ENCODE results near the gene DPY19L2. TPM values are rescaled to one million over a fixed set of nuclear protein-coding genes. Genes with fewer than 3 reads are reported as not detected.
"Not testable (repeated sequence)": the region's sequence is repeated elsewhere in the genome, so short reads cannot be mapped to it uniquely, and the experiment has no call there.

DPY19L2 gene
- total RNA-seq, 1 experiment from 2014 or later, result 18.8 TPM

DNA sequence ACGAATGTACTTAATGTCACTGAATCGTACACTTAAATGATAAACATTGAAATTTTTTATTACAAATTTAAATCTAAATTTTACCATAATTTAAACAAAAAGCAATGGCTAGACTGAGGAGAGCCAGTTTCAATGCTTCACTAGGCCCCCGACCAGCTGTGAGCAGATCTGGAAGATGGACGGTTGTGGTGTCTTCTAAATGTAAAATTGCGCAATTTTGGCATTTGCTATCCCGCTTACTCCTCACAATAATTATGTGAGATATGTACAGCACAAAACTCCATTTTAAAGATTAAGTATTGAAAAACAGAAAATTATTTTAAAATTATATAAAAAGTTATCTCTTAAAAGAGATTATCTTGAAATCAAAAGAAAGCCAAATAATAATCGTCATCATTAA, 5.3 kb downstream of the DPY19L2 start:
- not testable (repeated sequence) for DNase-seq (ENCODE audit: low spot score)

DNA sequence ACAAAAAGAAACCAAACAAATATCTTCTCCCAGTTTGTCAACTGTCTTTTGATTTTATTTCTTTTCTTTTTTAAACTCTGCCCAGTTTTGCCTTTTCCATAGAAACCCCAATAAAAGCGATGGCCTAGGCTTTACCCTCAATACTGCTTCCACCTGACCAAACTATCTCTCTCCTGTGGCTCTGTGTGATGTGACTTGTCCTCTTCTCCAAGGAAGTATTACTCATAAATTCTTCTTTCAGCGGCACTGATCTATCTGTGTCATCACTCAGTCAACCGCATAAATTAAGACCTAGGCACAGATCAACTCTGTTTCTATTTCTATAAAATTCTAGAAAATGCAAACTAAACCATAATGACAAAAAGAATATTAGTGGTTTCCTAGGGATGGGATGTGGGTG, 9.8 kb downstream of the DPY19L2 start:
- DNase-seq (ENCODE audit: low spot score), result not testable (repeated sequence)

GRCh38 chr12:63656407-63656806, 11.9 kb downstream of the DPY19L2 start:
- DNase-seq (ENCODE audit: low spot score), result not testable (repeated sequence)

- DNase-seq (ENCODE audit: low spot score), result not testable (repeated sequence)
Measured at GRCh38 chr12:63655543-63656257, 12.6 kb downstream of the DPY19L2 start.

DNA sequence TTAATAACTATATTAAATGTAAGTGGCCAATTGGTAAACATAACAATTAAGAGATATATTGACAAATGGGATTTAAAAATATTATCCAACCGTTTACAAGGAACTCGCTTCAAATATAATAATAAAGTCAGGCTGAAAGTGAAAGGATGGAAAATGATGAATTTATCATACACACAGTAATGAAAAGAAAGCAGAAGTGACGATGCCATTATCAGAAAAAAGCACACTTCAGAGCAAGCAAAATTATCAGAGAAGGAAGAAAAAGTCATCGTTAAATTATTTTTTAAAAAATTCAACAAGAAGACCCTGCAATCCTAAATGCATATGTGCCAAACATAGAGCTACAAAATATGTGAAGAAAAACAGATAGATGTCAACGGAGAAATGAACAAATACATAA, 13.8 kb downstream of the DPY19L2 start:
- DNase-seq (ENCODE audit: low spot score), result not testable (repeated sequence)

- peak; percentile 72 for DNase-seq (ENCODE audit: low spot score)
Measured at GRCh38 chr12:63649517-63649916, 18.8 kb downstream of the DPY19L2 start.

DNA sequence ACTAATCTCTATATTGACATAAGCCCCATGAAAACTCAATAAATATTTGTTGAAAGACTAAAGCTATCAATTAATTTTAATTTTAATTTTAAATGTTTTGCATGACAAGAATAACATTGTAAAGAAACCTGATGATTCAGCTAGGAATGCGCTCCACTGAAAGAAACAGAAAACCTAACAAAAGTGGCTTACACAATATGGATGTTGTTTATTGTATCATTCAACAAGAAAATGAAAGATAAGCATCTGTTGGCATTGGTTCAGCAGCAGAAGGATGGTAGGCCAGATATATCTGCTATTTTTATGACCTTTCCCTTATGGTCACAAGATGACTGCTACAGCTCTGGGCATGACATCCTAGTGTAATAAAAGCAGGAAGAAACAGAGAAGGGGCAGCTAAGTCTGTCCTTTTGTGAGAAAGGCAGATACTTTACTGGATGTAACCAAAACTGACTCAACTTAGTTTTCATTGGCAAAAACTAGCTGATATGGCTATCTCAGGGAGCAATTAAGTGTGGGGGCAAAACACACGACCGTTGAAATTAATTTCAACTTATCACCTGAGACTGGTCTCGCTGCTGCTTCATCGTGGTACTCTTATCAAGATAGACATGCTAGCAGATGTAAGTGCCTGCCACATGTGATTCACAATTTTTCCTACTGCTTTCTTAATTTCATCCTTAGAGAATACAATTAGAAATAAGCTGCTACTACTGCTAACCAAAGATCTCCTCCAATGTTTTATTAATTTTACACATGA, 24.7 kb downstream of the DPY19L2 start:
- peak; percentile 5 for DNase-seq (ENCODE audit: low spot score)

- not testable (repeated sequence) for DNase-seq (ENCODE audit: low spot score)
Measured at GRCh38 chr12:63624258-63624657, 44.0 kb downstream of the DPY19L2 start.

- DNase-seq (ENCODE audit: low spot score), result not testable (repeated sequence)
Measured at GRCh38 chr12:63615544-63615943, 52.7 kb downstream of the DPY19L2 start.

DNA sequence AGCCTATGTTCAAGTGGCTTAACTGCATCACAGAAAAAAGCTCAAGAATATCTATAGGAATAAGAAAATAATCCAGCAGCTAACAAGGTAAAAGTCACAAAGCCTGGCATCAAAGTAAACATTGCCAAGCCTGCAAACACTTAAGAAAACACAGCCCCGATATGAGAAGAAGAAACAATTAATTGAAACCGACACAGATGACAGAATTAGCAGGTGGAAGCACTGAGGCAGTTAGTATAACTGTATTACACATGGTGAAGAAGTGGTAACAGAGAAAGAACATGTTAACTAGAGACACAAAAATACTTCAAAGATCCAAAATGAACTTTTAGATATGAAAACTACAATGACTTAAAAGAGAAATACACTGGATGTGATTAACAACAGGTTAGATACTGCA, 57.0 kb downstream of the DPY19L2 start:
- DNase-seq (ENCODE audit: low spot score), result not testable (repeated sequence)

GRCh38 chr12:63609281-63609680, 59.0 kb downstream of the DPY19L2 start:
- DNase-seq (ENCODE audit: low spot score), result not testable (repeated sequence)

DNA sequence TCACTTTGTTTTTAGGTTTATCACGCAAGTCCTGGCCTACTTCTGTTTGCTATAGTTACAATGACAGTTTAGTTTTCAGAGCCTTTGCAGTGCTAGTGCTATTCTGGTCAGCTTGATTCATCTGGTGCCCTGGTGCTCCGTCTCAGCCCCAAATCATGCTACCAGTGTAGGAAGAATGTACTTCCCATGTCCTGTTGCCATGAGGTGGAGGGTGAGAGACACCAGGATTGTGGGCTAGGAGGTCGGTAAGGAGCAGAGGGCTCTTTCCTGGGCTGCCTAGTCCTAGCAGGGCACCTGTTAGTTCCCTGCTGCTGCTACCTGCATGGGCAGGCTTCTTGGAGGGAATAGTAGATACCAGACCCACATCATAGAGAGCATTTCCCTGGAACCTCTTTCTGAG, 63.3 kb downstream of the DPY19L2 start:
- DNase-seq (ENCODE audit: low spot score), result not testable (repeated sequence)

DNA sequence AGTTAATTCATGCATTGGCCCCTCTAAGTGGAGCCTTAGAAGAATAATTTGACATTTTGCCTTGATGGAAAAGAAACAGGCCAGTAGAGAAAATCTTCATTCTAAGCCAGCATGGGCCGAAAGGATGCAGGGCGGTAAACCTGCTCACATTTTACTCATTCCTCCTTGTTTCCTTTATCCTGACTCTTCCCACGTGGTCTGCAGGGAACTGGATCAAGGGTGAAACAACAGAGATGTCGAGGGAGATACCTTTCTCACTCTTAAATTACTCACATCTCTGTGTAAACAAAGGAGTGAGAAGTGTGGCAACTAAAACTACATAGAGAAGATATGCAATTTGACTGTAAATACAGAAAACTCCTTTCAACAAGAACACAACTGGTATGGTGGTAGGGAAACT, 73.5 kb downstream of the DPY19L2 start:
- peak; percentile 0 for DNase-seq (ENCODE audit: low spot score)

DNA sequence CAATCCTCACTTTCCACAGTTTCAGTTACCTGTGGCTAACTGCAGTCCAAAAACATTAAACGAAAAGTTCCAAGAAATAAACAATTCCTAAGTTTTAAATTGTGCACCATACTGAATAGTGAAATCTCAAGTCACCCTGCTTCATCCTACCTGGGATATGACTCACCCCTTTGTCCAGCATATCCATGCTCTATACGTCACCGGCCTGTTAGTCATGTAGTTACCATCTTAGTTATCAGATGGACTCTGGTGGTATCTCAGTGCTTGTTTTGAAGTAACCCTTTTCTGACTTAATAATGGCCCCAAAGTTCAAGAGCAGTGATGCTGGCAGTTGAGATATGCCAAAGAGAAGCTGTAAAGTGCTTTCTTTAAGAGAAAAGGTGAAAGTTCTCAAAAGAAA, 83.9 kb downstream of the DPY19L2 start:
- DNase-seq (ENCODE audit: low spot score), result peak; percentile 70

- not testable (repeated sequence) for DNase-seq (ENCODE audit: low spot score)
Measured at GRCh38 chr12:63583289-63583688, 85.0 kb downstream of the DPY19L2 start.

GRCh38 chr12:63577631-63578030, 90.7 kb downstream of the DPY19L2 start:
- not testable (repeated sequence) for DNase-seq (ENCODE audit: low spot score)

DNA sequence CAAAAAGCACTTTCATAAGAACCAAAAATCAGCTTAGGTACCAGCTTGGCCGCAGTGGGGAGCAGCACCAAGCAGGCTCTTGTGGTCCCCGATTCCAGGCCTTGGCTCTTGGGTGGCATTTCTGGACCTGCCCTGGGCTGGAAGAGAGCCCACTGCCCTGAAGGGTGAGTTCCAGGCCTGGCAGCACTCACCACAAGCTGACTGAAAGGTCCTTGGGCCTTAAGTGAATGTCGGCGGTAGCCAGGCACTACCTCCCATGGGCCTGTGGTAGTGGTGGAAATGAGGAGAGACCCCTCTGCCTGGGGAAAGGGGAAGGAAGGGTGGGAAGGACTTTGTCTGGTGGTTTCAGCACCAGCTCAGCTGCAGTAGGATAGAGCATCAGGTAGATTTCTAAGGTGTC, 96.3 kb downstream of the DPY19L2 start:
- not testable (repeated sequence) for DNase-seq (ENCODE audit: low spot score)

- DNase-seq (ENCODE audit: low spot score), result not testable (repeated sequence)
Measured at GRCh38 chr12:63558445-63558844, 109.8 kb downstream of the DPY19L2 start.

DNA sequence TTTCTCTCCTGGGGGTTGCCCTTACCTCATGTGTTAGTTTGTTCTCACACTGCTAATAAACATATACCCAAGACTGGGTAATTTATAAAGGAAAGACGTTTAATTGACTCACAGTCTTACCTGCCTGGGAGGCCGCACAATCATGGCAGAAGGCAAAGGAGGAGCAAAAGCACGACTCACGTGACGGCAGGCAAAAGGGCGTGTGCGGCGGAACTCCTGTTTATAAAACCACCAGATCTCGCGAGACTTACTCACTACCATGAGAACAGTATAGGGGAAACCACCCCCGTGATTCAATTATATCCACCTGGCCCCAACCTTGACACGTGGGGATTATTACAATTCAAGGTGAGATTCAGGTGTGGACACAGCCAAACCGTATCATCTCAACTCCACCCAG, 116.9 kb downstream of the DPY19L2 start:
- DNase-seq (ENCODE audit: low spot score), result not testable (repeated sequence)

- DNase-seq (ENCODE audit: low spot score), result not testable (repeated sequence)
Measured at GRCh38 chr12:63549034-63549433, 119.3 kb downstream of the DPY19L2 start.

- not testable (repeated sequence) for DNase-seq (ENCODE audit: low spot score)
Measured at GRCh38 chr12:63545298-63545916, 122.9 kb downstream of the DPY19L2 start.

DNA sequence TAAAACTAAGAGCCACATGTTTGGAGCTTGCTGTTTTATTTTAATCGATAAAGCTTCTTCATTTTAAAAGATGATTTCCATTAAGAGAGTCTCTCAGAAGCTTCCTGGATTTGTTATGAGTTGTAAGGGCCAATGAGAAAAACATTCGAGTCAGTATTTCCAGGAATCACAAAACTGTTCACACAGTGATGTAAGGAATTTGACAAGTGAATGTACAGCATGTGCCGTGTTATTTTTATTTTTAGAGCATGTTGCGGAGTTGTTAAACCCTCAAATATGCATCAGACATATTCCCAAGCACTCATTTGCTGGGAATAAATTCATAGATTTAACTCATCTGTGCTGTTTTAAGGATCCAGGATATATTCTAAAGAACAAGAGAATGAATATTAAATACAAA, 129.6 kb downstream of the DPY19L2 start:
- not testable (repeated sequence) for DNase-seq (ENCODE audit: low spot score)

All from A172 (cell line).